ENCODE data around the gene PSPC1. TPM values are rescaled to one million over a fixed set of nuclear protein-coding genes. Genes with fewer than 3 reads are reported as not detected.
"Not testable (repeated sequence)": the region's sequence is repeated elsewhere in the genome, so short reads cannot be mapped to it uniquely, and the experiment has no call there.

Gene PSPC1
- polyA plus RNA-seq, 1 experiment, result 42.9 TPM

- ChIA-PET CTCF (no interaction called here), POLR2A (no interaction called here)
- Histone ChIP-seq H3K4me3 (ENCODE audit: low read depth, low read length) (no peak overlapping the region), H3K9me3 (ENCODE audit: control insufficient read depth, insufficient read depth, low read length) (no peaks in the 10 kb centered on the region), H3K27me3 (ENCODE audit: control insufficient read depth, insufficient read depth, low read length) (no peaks in the 10 kb centered on the region), H3K27ac (ENCODE audit: low read depth, low read length) (no peak overlapping the region)
- TF ChIP-seq CTCF (IDR thresholded peaks at IDR 0.05; ENCODE audit: low read depth, low read length), result no peak
- DNase-seq (ENCODE audit: low read depth, low spot score), result no peak
Observed at GRCh38 chr13:19720039-19720438, 62.7 kb downstream of the PSPC1 start.

DNA sequence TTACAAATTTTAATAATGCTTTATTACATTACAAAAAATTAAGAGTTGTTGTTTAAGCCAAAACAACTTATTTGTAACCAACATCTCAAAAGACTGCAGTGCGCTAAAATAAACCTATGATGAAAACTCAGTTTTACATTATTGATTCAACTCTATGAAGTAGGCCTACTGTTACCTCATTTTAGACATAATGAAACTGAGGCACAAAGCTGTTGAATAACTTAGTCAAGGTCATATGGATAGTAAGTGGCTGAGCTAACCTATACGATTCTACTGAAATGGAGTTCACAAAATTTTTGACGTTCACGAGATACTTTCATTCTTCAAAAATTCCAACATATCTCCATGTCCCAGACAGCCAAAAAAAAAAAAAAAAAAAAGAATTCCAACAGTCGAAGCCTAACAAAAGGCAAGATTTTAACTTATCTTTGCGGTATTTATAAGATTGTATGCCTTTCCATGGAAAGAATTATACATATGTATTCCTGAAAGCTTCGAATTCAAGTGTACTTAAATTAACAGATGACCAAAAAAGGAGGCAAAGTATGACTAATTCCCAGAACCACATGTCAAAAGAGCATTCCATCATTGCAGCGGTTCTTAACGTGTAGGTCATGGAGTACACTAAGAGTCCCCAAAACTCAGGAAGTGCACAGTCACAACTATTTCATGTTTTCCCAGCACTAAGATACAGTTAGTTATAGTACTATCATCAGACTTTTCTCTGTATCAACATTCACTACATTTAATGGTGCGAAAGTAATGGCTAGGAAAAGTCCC, 69.4 kb downstream of the PSPC1 start:
- ChIA-PET CTCF (no interaction called here), POLR2A (no interaction called here)
- H3K27me3 ChIP-seq (ENCODE audit: control insufficient read depth, insufficient read depth, low read length), result no peaks in the 10 kb centered on the region
- H3K4me3 ChIP-seq (ENCODE audit: low read depth, low read length), result no peak overlapping the region
- no peaks in the 10 kb centered on the region for H3K9me3 ChIP-seq (ENCODE audit: control insufficient read depth, insufficient read depth, low read length)
- peak; percentile 16 for DNase-seq (ENCODE audit: low read depth, low spot score)
- TF ChIP-seq CTCF (IDR thresholded peaks at IDR 0.05; ENCODE audit: low read depth, low read length), result no peak
- H3K27ac ChIP-seq (ENCODE audit: low read depth, low read length), result no peak overlapping the region

- H3K4me3 ChIP-seq (ENCODE audit: low read depth, low read length); POLR2A ChIA-PET; DNase-seq (ENCODE audit: low read depth, low spot score); H3K27ac ChIP-seq (ENCODE audit: low read depth, low read length); H3K27me3 ChIP-seq (ENCODE audit: control insufficient read depth, insufficient read depth, low read length); H3K9me3 ChIP-seq (ENCODE audit: control insufficient read depth, insufficient read depth, low read length); CTCF ChIA-PET: not testable (repeated sequence)
Observed at GRCh38 chr13:19709782-19710181, 73.0 kb downstream of the PSPC1 start.

DNA sequence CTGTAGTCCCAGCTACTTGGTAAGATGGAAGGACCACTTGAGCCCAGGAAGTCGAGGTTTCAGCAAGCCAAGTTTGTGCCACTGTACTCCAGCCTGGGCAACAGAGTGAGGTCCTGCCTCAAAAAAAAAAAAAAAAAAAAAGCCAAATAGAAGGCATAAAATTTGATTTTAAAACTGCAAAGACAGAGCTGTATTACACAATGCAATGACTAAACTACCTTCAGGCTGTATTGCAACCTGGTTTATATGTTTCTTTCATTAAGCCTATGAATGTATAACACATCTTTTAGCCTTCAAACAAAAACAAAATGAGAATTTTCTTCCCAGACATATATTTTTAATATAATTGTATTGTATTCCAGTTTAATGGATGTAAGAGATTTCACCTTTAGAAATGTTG, 73.7 kb downstream of the PSPC1 start:
- DNase-seq (ENCODE audit: low read depth, low spot score); H3K9me3 ChIP-seq (ENCODE audit: control insufficient read depth, insufficient read depth, low read length); H3K27ac ChIP-seq (ENCODE audit: low read depth, low read length); POLR2A ChIA-PET; H3K4me3 ChIP-seq (ENCODE audit: low read depth, low read length); CTCF ChIA-PET; H3K27me3 ChIP-seq (ENCODE audit: control insufficient read depth, insufficient read depth, low read length): not testable (repeated sequence)

DNA sequence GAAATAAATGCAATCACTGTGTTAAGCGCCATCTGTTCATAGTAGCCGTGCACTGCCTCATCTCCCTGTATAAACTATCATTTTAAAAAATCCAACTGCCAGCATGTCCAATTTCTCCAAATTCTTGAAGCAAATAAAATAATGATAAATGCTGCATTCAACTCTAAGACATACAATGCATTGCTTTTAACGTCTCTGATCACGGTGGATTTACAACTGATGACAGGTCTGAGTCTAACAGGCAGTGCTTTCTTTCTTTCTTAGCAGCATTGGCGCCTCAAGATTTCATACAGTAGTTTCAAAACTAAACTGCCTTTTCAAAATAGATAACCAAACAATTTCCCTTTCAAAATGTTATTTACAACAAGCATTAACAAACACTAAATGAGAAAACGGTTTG, 78.5 kb downstream of the PSPC1 start:
- H3K4me3 ChIP-seq (ENCODE audit: low read depth, low read length); CTCF ChIA-PET; POLR2A ChIA-PET; H3K27ac ChIP-seq (ENCODE audit: low read depth, low read length); H3K9me3 ChIP-seq (ENCODE audit: control insufficient read depth, insufficient read depth, low read length); DNase-seq (ENCODE audit: low read depth, low spot score); H3K27me3 ChIP-seq (ENCODE audit: control insufficient read depth, insufficient read depth, low read length): not testable (repeated sequence)

DNA sequence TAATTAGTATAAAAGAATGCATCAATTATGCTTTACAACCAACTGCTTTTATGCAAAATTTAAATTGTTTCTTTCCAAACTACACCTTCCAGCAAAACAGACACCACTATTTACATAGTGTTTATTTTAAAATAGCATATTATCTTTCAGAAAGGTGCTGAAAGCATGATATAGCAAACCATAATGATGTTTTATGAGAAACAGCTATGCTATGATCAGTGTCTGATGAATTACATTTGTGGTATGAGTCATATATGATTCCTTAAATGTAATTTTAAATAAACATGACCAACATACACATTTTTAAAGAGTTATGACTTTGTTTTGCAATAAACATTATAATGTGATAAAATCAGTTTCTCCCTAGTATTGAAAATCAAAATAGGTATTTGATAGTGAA, 81.1 kb downstream of the PSPC1 start:
- DNase-seq (ENCODE audit: low read depth, low spot score); H3K9me3 ChIP-seq (ENCODE audit: control insufficient read depth, insufficient read depth, low read length); CTCF ChIA-PET; H3K27ac ChIP-seq (ENCODE audit: low read depth, low read length); H3K4me3 ChIP-seq (ENCODE audit: low read depth, low read length); H3K27me3 ChIP-seq (ENCODE audit: control insufficient read depth, insufficient read depth, low read length); POLR2A ChIA-PET: not testable (repeated sequence)

DNA sequence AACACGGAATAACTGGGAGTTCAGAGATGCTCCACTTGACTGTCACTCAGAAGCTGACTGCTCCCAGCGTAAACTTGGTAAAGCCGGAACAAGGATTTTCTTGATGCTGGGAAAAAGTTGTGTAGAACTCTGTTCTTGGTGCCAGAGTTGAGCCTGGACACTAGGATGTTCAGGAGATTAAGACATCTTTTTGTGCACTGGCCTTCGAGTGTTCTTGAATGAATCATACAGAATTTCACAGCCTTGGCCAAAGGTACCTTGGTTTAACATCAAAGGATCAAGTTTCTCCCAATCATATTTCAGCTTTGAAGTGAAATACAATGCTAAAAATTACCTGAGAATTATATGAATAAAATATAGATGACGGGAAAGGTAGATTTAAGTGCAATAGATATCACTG, 81.8 kb downstream of the PSPC1 start:
- H3K9me3 ChIP-seq (ENCODE audit: control insufficient read depth, insufficient read depth, low read length); H3K27me3 ChIP-seq (ENCODE audit: control insufficient read depth, insufficient read depth, low read length); DNase-seq (ENCODE audit: low read depth, low spot score); POLR2A ChIA-PET; H3K27ac ChIP-seq (ENCODE audit: low read depth, low read length); CTCF ChIA-PET; H3K4me3 ChIP-seq (ENCODE audit: low read depth, low read length): not testable (repeated sequence)
